Tibial artery (tissue), 4 donors: ENCODE measurements around the gene VTI1A.

Source experiments
- DNase-seq, 2 donors: peaks; one replicate each; pipeline ENCODE4 v3.0.0-alpha.2; 2019
- H3K27ac ChIP-seq, 2 donors: fragments of 200-600 bp; sonication (generic) in 1 of 2; 1 replicate in 1 of 2; 2 replicates in 1 of 2; pipeline ENCODE4 v1.5.1; 2018 to 2019; ENCODE audit warnings: mild to moderate bottlenecking in 1 of 2
- H3K27me3 ChIP-seq, 2 donors: fragments of 200-600 bp; sonication (generic) in 1 of 2; one replicate each; pipeline versions ENCODE4 v1.5.1 to v1.6.0; 2016 to 2019
- H3K36me3 ChIP-seq, 3 donors: fragments of 200-600 bp; sonication (generic) in 2 of 3; one replicate each; pipeline ENCODE4 v1.5.1; 2016 to 2019; ENCODE audit warnings: mild to moderate bottlenecking in 2 of 3
- H3K4me1 ChIP-seq, 4 donors: fragments of 200-600 bp; sonication (generic) in 2 of 4; 1 replicate in 3 of 4; 2 replicates in 1 of 4; pipeline ENCODE4 v1.5.1; 2016 to 2019
- H3K4me3 ChIP-seq, 2 donors: fragments of 200-600 bp; sonication (generic) in 1 of 2; 1 replicate in 1 of 2; 2 replicates in 1 of 2; pipeline ENCODE4 v1.5.1; 2018 to 2019; ENCODE audit warnings: mild to moderate bottlenecking in 2 of 2
- H3K9me3 ChIP-seq, 3 donors: fragments of 200-600 bp; sonication (generic) in 1 of 3; one replicate each; pipeline ENCODE4 v1.5.1; 2016 to 2019
- CTCF ChIP-seq, 2 experiments: fragments of 200-600 bp in 1 of 2; fragments of 450-650 bp in 1 of 2; IDR thresholded peaks; one replicate each; pipeline ENCODE4 v1.5.1; 2017 to 2019; ENCODE audit warnings: antibody characterized with exemption in 2 of 2, mild to moderate bottlenecking in 1 of 2, moderate library complexity in 1 of 2
- intact Hi-C: fragments of 100-400 bp; cut with DNase I; formaldehyde crosslinking; loops from one replicate; pipeline ENCODE4 v1.15.0; 2023; ENCODE audit warnings: low total_unique reads

Gene VTI1A

GRCh38 chr10:112698133-112698817, 251.3 kb downstream of the VTI1A start:
- Histone ChIP-seq H3K4me3 (no peak overlapping the region), H3K27ac (no peak overlapping the region), H3K9me3 (no peaks in the 10 kb centered on the region), H3K27me3 (no peaks in the 10 kb centered on the region), H3K4me1 (peaks cover 0 to 19% (median 2%) of the 10 kb centered on the region in 4 donors), H3K36me3 (no peaks in the 10 kb centered on the region)
- TF ChIP-seq CTCF (IDR thresholded peaks at IDR 0.05), result no peak
- no peak for DNase-seq
- intact Hi-C loops, result no loop called here

- no peaks in the 10 kb centered on the region for H3K9me3 ChIP-seq
- DNase-seq, result no peak
- intact Hi-C loops, result no loop called here
- peaks cover 0 to 19% (median 2%) of the 10 kb centered on the region in 4 donors for H3K4me1 ChIP-seq
- no peak overlapping the region for H3K4me3 ChIP-seq
- H3K36me3 ChIP-seq, result no peaks in the 10 kb centered on the region
- TF ChIP-seq CTCF (IDR thresholded peaks at IDR 0.05), result no peak
- no peak overlapping the region for H3K27ac ChIP-seq
- no peaks in the 10 kb centered on the region for H3K27me3 ChIP-seq
Observed at GRCh38 chr10:112698818-112699164, 251.8 kb downstream of the VTI1A start.

GRCh38 chr10:112700215-112700671, 253.2 kb downstream of the VTI1A start:
- Histone ChIP-seq H3K27ac (no peak overlapping the region), H3K9me3 (no peaks in the 10 kb centered on the region), H3K4me3 (no peak overlapping the region), H3K27me3 (no peaks in the 10 kb centered on the region), H3K4me1 (peaks cover 0 to 19% (median 2%) of the 10 kb centered on the region in 4 donors), H3K36me3 (no peaks in the 10 kb centered on the region)
- no peak for DNase-seq
- no peak for TF ChIP-seq CTCF (IDR thresholded peaks at IDR 0.05)
- intact Hi-C loops, result no loop called here

- TF ChIP-seq CTCF (IDR thresholded peaks at IDR 0.05), result no peak
- no peaks in the 10 kb centered on the region for H3K9me3 ChIP-seq
- H3K27me3 ChIP-seq, result no peaks in the 10 kb centered on the region
- H3K36me3 ChIP-seq, result no peaks in the 10 kb centered on the region
- no peak overlapping the region for H3K27ac ChIP-seq
- intact Hi-C loops, result no loop called here
- peaks cover 0 to 19% (median 2%) of the 10 kb centered on the region in 4 donors for H3K4me1 ChIP-seq
- H3K4me3 ChIP-seq, result no peak overlapping the region
- no peak for DNase-seq
Observed at GRCh38 chr10:112701211-112701877, 254.3 kb downstream of the VTI1A start.

GRCh38 chr10:112701878-112702255, 254.9 kb downstream of the VTI1A start:
- intact Hi-C loops, result no loop called here
- no peaks in the 10 kb centered on the region for H3K27me3 ChIP-seq
- H3K4me3 ChIP-seq, result no peak overlapping the region
- H3K36me3 ChIP-seq, result no peaks in the 10 kb centered on the region
- no peak for DNase-seq
- H3K4me1 ChIP-seq, result peaks cover 0 to 19% (median 2%) of the 10 kb centered on the region in 4 donors
- no peak overlapping the region for H3K27ac ChIP-seq
- no peak for TF ChIP-seq CTCF (IDR thresholded peaks at IDR 0.05)
- H3K9me3 ChIP-seq, result no peaks in the 10 kb centered on the region
